GM21360 (cell line): ENCODE measurements around the gene IZUMO3.
"Not testable (repeated sequence)": the region's sequence is repeated elsewhere in the genome, so short reads cannot be mapped to it uniquely, and the experiment has no call there.

ENCODE experiments used
- ATAC-seq: cut with Tn5 transposase; IDR thresholded peaks from one replicate; pipeline ENCODE4 v1.9.1; 2021; ENCODE audit warnings: mild to moderate bottlenecking, moderate library complexity; ENCODE audit not compliant: unreplicated experiment

The IZUMO3 gene, protein sequence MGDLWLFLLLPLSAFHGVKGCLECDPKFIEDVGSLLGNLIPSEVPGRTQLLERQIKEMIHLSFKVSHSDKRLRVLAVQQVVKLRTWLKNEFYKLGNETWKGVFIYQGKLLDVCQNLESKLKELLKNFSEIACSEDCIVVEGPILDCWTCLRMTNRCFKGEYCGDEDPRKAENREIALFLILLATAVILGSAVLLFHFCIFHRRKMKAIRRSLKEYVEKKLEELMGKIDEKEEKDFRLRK

DNA sequence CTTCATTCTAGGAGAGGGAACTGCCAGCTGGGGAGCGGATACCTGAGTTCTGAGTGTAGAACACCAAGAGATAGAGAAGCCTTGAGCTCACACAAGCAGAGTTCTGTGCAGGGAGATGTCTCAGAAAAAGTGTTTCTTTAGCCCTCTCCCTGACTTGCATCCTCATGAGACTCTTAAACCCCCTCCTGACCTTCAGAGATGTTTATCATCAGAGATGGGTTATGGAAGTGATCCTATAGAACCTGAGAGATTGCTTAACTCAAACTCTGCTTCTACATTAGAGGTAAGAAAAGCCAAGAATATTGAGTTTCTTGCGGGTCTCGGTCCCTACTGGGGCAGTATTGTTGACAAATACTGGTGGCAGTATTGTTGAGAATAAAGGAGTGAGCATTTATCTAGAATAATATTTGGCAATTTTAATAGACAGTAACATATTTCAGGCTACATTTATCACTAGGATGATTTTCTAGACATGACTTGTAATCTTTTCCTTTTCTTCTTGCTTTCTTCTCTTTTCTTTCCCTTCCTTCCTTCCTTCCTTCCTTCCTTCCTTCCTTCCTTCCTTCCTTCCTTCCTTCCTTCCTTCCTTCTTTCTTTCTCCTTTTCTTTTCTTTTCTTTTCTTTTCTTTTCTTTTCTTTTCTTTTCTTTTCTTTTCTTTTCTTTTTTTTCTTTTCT is at the start of gene IZUMO3:
Gene IZUMO3, minus strand, starts transcription at position 51 of the 676 bp plus-strand sequence. CDS start 248 bp downstream, outside the sequence.
- no peak for ATAC-seq

DNA sequence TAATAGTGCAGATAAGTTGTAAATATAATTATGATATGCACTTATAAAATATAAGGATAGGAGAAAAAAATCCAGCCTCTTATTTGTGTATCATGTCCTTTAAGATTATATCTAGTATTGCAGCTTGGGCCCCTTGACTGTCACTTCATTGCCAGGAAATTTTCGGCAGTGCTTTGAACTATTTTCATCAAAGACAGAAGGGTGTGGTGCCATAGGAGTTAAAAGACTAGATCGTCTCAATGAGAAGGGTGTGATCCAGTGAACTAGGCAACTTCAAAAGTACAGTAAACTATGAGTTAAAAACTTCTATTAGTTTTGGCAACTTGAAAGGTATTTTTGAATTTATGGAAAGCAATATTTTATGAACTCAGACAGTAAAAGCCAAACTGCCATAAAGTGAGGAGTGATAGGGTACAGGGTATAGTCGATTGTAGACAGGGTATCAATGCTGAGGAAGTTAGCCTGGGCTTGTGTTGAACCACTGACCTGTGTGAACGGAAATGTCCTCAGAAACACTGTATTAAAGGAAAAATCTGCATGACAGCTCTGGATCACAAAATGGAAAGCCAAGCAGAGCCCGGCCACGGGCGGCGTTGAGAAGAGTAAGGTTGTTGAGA is 48.6 kb upstream of the IZUMO3 start:
- no peak for ATAC-seq

DNA sequence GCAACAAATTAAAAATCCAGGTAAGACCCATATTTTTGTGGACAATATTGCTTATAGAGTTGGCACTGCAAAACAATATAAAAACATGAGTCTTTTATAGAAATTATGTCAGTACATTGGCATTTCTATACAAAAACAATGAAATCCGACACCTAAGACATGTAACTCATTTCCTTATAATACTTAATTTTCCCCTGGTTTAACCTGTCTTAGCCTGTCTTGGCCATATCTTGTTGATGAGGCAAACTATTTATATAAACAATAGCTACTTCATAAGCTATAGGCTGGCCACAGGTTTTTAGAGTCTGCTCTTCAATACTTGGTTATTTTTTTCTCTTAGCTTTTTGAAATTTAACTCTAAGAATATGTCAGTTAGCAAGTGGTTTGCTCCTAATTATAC is 44.7 kb upstream of the IZUMO3 start:
- no peak for ATAC-seq

DNA sequence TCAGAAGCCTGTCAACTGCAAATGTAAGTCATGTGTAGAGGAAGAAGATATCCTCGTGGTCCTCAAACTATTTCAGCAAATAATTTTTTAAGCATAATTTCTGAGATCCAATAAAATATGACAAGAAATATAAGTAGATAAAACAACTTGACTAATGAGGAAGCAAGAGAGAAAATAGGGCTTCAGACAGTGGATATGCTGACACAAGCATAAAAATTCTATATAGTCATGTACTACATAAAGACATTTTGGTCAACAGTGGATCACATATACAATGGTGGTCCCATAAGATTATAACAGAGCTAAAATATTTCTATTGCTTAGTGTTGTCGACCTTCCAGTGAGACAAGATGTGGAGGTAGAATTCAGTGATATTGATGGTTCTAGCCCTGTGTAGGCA is 42.2 kb upstream of the IZUMO3 start:
- no peak for ATAC-seq

DNA sequence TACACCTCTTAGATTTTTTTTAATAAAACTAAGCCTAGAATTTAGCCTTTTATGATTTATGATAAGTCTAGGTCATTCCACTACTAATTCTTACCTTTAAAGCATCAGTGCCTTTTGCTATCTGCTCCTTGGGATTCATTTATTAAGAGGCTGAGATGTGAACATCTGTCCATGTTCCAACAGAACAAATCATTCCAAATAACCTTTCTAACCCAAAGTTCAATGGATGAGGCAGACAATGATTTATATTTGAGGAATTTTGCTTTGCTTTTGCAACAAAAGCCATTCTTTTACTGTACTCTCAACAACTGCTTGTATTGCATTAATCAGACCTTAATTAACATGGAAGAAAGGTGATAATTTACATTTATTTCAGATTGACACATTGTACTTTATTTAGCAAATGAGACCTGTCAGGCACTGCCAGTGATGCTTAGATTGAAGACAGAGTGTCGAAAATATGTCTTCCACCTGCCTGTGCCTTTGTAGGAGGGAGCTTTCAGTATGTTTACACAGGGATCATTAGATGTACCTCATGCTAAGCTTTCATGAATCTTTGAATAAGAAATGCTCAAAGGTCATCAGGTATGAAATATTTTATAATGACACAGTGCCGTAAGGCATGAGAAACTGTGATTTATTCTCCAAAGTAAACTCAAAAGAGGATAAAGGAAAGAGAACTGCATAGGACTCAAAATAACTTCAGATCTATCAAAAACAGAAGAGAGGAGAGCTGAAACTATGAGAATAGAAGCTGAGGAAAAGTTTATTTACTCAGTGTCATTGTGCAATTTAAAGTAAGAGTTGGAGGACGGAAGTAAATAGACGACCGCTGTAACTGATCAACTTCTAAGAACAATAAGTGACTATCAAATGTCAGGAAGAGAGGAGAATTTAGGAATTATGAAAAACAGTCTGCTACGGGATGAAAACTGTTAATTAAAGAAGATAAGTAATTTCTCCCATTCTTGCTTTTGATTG is 36.7 kb upstream of the IZUMO3 start:
- no peak for ATAC-seq

DNA sequence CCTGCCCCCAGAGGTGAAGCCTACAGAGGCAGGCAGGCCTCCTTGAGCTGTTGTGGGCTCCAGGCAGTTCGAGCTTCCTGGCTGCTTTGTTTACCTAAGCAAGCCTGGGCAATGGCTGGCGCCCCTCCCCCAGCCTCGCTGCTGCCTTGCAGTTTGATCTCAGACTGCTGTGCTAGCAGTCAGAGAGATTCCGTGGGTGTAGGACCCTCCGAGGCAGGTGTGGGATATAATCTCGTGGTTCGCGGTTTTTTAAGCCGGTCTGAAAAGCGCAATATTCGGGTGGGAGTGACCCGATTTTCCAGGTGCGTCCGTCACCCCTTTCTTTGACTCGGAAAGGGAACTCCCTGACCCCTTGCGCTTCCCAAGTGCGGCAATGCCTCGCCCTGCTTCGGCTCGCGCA is 34.3 kb upstream of the IZUMO3 start:
- ATAC-seq: not testable (repeated sequence)

DNA sequence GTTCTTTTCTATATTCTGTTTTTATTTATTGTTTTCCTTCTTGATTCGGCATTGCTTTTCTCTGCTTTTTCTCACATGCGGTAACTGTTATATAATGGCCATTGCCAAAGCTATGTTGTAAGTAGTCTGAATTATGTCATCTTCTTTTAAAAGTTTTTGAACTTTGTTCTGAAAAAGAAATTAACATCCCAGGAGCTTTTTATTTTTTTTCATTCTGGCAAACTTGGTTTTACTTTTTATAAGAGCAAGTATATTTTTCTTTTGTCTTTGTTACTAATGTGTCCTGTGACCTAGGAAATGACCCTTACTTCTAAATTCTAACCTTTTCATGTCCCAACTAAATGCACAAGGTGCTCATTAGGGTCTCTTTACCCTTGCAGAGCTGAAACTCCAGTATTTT is 26.7 kb upstream of the IZUMO3 start:
- ATAC-seq: no peak

DNA sequence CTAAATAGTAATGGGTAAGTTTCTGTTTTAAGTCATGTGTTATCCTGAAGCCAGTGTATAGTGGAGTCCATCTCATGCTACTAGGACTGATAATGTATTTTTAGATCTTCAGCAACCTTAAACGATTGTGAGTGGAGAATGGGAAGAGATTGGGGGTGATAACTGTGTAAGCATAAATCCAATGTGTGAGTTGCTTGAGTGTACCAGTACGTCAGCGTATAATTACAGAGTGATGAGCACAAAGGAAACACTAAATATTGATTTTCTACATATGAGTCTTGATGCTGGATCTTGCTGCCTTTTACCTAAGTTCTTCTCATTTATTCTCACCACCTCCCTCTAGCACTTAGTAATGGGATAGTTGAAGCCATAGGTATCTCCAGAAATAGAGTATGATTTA is 16.3 kb upstream of the IZUMO3 start:
- no peak for ATAC-seq

DNA sequence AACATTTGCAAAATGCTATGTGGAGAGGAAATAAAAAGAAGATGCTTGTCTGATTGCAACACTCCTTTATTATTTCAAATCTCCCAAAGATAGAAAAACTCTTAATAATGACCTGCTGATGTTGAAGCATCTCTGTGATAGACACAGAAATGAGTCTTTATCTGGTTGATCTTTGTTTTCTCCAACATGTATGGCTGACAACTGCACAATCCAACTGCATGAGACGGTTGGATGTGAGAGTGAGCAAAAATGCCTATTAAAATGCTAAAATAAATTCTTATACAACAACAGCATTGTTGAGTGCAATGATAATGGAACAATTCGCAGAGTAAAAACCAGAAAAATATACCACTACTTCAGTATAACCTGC is 7.5 kb upstream of the IZUMO3 start:
- ATAC-seq: no peak

DNA sequence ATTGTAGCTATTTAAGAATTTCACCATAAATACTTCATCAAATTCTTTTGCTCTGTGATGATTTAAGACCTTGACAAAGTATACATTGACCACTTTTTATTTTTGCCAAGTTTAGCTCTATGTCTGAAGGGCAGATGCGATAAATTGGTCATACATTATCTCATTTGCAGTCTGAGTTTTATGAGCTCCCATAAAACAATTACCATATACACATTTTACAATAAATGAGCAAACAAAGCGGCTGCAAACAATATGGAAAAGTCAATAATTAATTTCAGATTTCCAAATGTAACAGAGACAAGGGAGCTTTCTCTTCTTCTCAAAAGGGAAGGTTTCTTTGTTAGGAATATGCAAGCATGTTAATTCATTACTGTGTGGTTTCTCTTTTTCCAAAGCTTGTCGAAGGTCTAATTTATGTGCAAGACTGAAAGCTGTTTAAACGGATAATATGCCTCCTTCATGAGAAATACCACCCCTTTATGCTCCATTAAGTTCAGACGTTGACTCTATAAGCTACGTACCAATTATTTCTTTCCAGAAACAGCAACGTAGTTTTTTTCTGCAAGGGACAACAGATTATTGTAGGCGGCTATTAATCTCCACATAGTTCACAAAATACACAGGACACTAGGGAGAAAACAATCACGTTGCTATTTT is 7.0 kb upstream of the IZUMO3 start:
- ATAC-seq: no peak

DNA sequence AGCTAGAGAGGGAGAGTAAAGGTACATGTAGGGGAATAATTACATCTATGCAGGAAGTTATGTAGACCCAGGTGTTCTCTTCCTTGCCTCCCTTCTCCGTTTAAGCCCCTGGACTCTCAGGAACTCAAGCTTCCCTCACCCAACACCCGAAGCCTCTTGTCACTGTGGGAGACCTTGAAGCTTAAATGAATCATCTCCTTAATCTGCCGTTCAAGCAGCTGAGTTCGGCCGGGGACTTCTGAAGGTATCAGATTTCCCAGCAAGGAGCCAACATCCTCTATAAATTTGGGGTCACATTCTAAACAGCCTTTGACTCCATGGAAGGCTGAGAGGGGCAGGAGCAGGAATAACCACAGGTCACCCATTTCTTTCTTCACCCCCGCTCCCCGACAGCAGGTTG is 412 bp downstream of the IZUMO3 start:
- no peak for ATAC-seq

DNA sequence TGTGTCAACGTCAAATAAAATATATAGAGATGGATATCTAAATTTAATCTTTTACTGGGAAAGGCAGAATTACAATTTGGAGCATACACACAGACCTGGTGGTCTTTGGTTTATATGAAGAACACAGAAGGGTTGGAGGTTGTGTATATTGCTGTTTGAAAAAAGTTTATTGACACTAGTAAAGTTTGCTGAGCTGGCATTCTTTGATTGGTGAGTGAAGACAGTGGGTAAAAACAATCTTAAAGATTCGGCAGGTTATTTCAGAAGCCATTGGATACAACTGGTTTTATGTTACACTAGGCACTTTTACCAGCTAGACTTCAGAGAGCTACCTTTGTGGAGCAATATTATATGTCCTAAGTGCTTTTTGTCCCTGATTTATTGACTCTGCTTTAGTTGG is 27.2 kb downstream of the IZUMO3 start:
- ATAC-seq: no peak

DNA sequence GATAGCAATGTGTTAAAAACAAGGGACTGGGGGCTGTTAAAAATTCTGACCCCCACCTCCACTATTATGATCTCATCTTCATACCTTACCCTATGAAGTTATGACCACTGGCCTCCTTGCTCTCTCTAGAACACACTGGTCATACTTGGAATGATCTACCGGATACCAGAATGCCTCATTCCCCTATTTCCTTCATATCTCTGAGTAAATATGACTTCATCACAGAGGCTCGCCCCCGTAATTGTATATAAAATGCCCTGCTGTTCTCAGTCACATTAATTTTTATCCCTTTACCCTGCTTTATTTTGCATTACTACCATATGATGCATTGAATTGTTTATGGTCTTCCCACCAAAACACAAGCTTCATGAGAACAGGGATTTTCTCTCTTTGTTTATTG is 29.2 kb downstream of the IZUMO3 start:
- ATAC-seq: no peak

DNA sequence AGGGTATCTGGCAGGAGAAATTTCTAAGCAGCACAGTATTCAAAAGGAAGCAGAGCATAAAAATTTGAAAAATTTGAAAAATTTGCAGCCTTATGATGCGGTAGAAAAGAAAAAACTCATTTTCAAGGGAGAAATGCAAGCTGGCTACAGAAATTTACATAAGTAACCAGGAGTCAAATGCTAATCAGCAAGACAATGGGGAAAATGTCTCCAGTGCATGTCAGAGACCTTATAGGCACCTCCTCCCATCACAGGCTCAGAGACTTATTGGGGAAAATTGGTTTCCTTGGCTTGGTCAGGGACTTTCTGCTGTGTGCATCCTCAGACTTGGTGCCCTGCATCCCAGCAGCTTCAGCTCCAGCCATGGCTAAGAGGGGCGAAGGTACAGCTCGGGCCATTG is 35.8 kb downstream of the IZUMO3 start:
- no peak for ATAC-seq

DNA sequence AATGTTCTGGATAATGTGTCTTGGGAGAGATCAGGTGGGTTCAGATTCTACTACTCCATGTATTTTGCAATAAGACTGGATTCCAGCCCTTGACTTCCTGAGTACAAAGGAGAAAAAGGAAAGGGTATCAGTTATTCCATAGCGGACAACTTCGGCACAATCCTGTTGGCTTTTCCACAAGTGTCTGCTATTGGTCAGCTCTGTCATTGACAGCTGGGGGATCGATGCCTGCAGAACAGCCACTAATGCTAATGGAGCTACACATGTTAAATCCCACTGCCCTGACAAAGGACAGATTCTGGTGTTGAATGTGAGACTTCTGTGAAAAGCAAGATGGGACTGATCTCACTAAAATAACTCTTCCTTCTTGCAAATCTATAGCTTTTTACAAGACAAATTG is 41.2 kb downstream of the IZUMO3 start:
- no peak for ATAC-seq

DNA sequence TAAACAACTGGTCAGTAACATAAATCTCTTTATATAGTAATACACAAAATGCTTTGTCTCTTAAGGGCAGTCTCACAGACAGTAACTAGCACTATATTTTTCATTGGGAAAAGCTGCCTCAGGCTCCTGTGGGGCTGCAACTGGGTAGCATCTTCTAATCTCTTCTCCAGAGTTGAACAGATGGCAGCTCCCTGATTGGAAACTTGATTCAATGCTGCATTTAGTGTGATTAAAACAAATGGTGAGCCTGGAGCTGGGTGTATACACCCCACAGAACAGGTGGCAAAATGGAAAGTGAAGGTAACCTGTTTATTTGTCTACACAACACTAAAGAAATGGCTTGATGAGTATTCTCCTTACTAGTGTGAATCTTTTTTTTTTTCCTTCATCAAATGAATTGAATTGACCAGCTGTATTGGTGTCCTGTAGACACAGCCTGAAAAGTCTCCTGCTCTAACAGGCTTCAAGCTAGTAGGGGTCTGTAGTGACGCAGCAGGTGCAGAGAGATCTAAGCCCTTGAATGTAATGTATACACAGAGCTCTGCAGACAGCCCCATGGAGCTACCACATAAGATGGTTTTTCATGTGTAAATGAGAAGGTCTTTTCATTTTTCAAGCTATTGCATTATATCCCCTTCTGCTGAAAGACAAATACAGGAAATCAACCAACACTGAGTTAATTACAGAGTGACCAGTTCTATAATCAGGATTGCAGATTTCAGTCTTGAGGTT is 43.3 kb downstream of the IZUMO3 start:
- ATAC-seq: no peak

DNA sequence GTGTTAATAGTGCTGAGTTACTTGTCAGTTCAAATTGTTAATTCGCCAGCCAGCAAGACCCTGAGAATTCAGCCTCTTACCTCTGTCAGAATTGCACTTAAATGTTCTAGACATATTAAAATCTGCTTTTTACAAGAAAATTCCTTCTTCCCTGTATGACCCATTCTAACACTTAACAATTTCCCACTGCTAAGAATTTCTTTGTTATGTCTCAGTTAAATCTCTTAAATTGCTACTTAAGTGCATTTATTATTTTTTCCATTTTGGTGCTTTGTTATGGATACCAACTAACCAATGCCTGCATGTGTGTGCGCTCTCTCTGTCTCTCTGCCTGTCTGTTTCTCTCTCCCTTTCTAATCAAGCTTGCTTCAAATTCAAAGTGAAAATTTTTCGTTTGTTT is 44.9 kb downstream of the IZUMO3 start:
- ATAC-seq: no peak

DNA sequence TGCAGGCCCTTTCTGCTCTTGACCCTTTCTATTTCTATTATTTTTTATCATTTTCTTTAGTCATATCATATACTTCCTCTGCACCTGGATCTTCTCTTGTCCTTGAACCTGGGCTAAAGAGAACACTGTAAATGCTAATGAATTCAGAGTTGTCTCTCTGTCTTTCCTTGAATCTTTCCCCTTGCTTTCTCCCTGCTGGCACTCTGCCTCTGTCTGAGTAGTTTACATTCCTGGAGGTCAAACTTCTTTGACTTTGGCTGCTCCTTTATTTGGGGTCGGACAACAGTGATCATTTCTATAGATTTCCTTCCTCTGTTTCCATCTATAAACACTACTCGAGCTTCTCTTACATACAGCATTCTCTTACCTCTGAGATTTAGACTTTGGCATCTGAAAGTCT is 47.1 kb downstream of the IZUMO3 start:
- no peak for ATAC-seq

DNA sequence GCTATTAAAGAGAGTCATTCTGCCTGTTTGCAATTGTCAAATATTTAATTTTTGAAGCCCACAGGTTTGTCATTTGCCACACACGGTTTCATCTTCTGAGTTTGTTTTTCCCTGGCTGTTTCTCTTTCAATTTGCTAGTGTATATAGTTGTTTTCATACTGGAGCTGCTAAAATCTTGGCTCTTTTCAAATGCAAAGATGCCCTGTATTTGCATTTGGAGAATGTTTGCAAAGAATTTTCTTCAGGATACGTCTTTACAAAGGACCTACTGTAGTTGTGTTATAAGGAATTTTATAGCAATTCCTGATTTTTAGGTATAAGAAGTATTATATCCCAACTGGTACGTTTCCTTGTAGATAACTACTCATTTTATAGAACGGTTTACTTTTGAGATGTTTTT is 48.0 kb downstream of the IZUMO3 start:
- no peak for ATAC-seq
